Activated CD8-positive, alpha-beta T cell treated with anti-CD3 and anti-CD28 coated beads, Interleukin-2, amount 10 ng/mL, durations not matched to agents 7 days and 5 days (primary cell): Measurements from ENCODE around the gene RNF167. TPM values are rescaled to one million over a fixed set of nuclear protein-coding genes. Genes with fewer than 3 reads are reported as not detected.
A peak's percentile ranks its signal among the peaks of the same experiment; 100 is the strongest.

Source experiments
- ATAC-seq: fragments of 150-1000 bp; cut with Tn5 transposase; one replicate; pipeline ENCODE4 v1.10.0; 2021; ENCODE audit warnings: moderate library complexity
- CTCF ChIA-PET: fragments of 350-600 bp; sonication (Branson Sonifier 250); formaldehyde crosslinking; loops from one replicate; lab custom pipeline; 2021; ENCODE audit warnings: antibody characterized with exemption; lab: Charles Lee
- POLR2A ChIA-PET: fragments of 350-600 bp; sonication (Branson Sonifier 250); formaldehyde crosslinking; loops from one replicate; lab custom pipeline; 2021; ENCODE audit warnings: antibody characterized with exemption; lab: Charles Lee
- DNase-seq: peaks from one replicate; pipeline ENCODE4 v3.0.0-alpha.2; 2020
- H3K27ac Mint-ChIP-seq: one replicate; pipeline ENCODE4 v1.8.0; 2021; ENCODE audit warnings: mild to moderate bottlenecking, mixed read lengths
- H3K27me3 Mint-ChIP-seq: one replicate; pipeline ENCODE4 v1.8.0; 2021; ENCODE audit warnings: low read depth, mixed read lengths
- H3K36me3 Mint-ChIP-seq: one replicate; pipeline ENCODE4 v1.8.0; 2021; ENCODE audit warnings: low read depth, mixed read lengths
- H3K4me1 Mint-ChIP-seq: one replicate; pipeline ENCODE4 v1.8.0; 2021; ENCODE audit warnings: low read depth, mixed read lengths
- H3K4me3 Mint-ChIP-seq: one replicate; pipeline ENCODE4 v1.8.0; 2021; ENCODE audit warnings: mild to moderate bottlenecking, mixed read lengths
- H3K9me3 Mint-ChIP-seq: one replicate; pipeline ENCODE4 v1.8.0; 2022; ENCODE audit warnings: mixed read lengths; ENCODE audit not compliant: insufficient read depth
- total RNA-seq, 2 experiments: library from RNA; stranded (reverse); gene quantifications; one replicate each; pipeline ENCODE4 v1.2.3, GENCODE V29; 2021

The RNF167 gene
- 100 to 1,000 TPM; 239 to 245 TPM for total RNA-seq

GRCh38 chr17:4939796-4940554 is at the start of gene RNF167, which contains the start of gene SLC25A11:
RNF167 (plus strand) TSS chr17:4940268; CDS start chr17:4940910, 642 bp downstream.
SLC25A11 (minus strand) TSS chr17:4940046; CDS start chr17:4939910, 136 bp downstream.
- ChIA-PET POLR2A (interaction anchor here (0.5 to 5.8 kb wide), 19 partner anchors 10 to 230 kb away, joined by 3 to 101 read pairs (median 5); partner anchors contain the start of genes ARRB2, C17orf107, CAMTA2 and ENO3), CTCF (interaction anchor here (0.6 to 3.4 kb wide), 17 partner anchors 12 to 373 kb away, joined by 3 to 26 read pairs (median 4); partner anchors contain the start of genes CAMTA2, CHRNE, ENO3 and SPAG7)
- Mint-ChIP-seq H3K4me1 (peaks cover 66% of the 10 kb centered on the region), H3K27me3 (no peaks in the 10 kb centered on the region), H3K36me3 (peaks cover 84% of the 10 kb centered on the region), H3K4me3 (peak within 1 kb of the TSS; percentile 97), H3K27ac (peak within 1 kb of the TSS; percentile 88), H3K9me3 (no peaks in the 10 kb centered on the region)
- peak; percentile 99 for DNase-seq
- ATAC-seq = peak; percentile 83

- Mint-ChIP-seq H3K27me3 (no peaks in the 10 kb centered on the region), H3K36me3 (peaks cover 27% of the 10 kb centered on the region), H3K4me3 (no peak overlapping the region), H3K9me3 (no peaks in the 10 kb centered on the region), H3K4me1 (no peaks in the 10 kb centered on the region), H3K27ac (no peak overlapping the region)
- no peak for ATAC-seq
- POLR2A ChIA-PET = no interaction called here
- CTCF ChIA-PET = interaction anchor here (1.3 kb wide), 1 partner anchor 12 kb away, joined by 3 read pairs; no protein-coding TSS in a partner anchor
- no peak for DNase-seq
These were observed 48.4 kb upstream of the RNF167 start for GRCh38 chr17:4891411-4892410.

- no peaks in the 10 kb centered on the region for H3K4me1 Mint-ChIP-seq
- peaks cover 29% of the 10 kb centered on the region for H3K36me3 Mint-ChIP-seq
- ATAC-seq (no peak), DNase-seq (no peak)
- H3K9me3 Mint-ChIP-seq = no peaks in the 10 kb centered on the region
- ChIA-PET CTCF (no interaction called here), POLR2A (interaction anchor here (1.0 kb wide), 1 partner anchor 102 kb away, joined by 3 read pairs; no protein-coding TSS in a partner anchor)
- no peaks in the 10 kb centered on the region for H3K27me3 Mint-ChIP-seq
- H3K27ac Mint-ChIP-seq = no peak overlapping the region
- no peak overlapping the region for H3K4me3 Mint-ChIP-seq
These were observed 47.4 kb upstream of the RNF167 start for GRCh38 chr17:4892499-4893221.

- Mint-ChIP-seq H3K36me3 (peaks cover 29% of the 10 kb centered on the region), H3K4me3 (no peak overlapping the region), H3K4me1 (no peaks in the 10 kb centered on the region), H3K9me3 (no peaks in the 10 kb centered on the region), H3K27me3 (no peaks in the 10 kb centered on the region), H3K27ac (no peak overlapping the region)
- ChIA-PET POLR2A (interaction anchor here (1.0 kb wide), 1 partner anchor 103 kb away, joined by 3 read pairs; no protein-coding TSS in a partner anchor), CTCF (no interaction called here)
- ATAC-seq (no peak), DNase-seq (no peak)
These were observed 46.8 kb upstream of the RNF167 start for GRCh38 chr17:4893272-4893671.

- H3K27ac Mint-ChIP-seq = no peak overlapping the region
- no peaks in the 10 kb centered on the region for H3K27me3 Mint-ChIP-seq
- H3K36me3 Mint-ChIP-seq = peaks cover 28% of the 10 kb centered on the region
- ChIA-PET CTCF (interaction anchor here (1.0 kb wide), 1 partner anchor 9 kb away, joined by 4 read pairs; the partner anchor contains the start of gene CHRNE), POLR2A (no interaction called here)
- DNase-seq (no peak), ATAC-seq (no peak)
- H3K4me1 Mint-ChIP-seq = peaks cover 3% of the 10 kb centered on the region
- no peak overlapping the region for H3K4me3 Mint-ChIP-seq
- no peaks in the 10 kb centered on the region for H3K9me3 Mint-ChIP-seq
These were observed 46.1 kb upstream of the RNF167 start for GRCh38 chr17:4893721-4894560.

- ChIA-PET CTCF (interaction anchor here (1.0 kb wide), 1 partner anchor 8 kb away, joined by 4 read pairs; the partner anchor contains the start of gene CHRNE), POLR2A (no interaction called here)
- H3K27me3 Mint-ChIP-seq = peaks cover 2% of the 10 kb centered on the region
- no peak overlapping the region for H3K27ac Mint-ChIP-seq
- no peak for DNase-seq
- H3K9me3 Mint-ChIP-seq = no peaks in the 10 kb centered on the region
- ATAC-seq = no peak
- peaks cover 11% of the 10 kb centered on the region for H3K4me1 Mint-ChIP-seq
- H3K36me3 Mint-ChIP-seq = peaks cover 26% of the 10 kb centered on the region
- no peak overlapping the region for H3K4me3 Mint-ChIP-seq
These were observed 44.9 kb upstream of the RNF167 start for GRCh38 chr17:4895121-4895520.

- DNase-seq (no peak), ATAC-seq (no peak)
- POLR2A ChIA-PET = no interaction called here
- no peak overlapping the region for H3K27ac Mint-ChIP-seq
- CTCF ChIA-PET = no interaction called here
- no peak overlapping the region for H3K4me3 Mint-ChIP-seq
- H3K9me3 Mint-ChIP-seq = no peaks in the 10 kb centered on the region
- peaks cover 14% of the 10 kb centered on the region for H3K4me1 Mint-ChIP-seq
- peaks cover 24% of the 10 kb centered on the region for H3K36me3 Mint-ChIP-seq
- peaks cover 4% of the 10 kb centered on the region for H3K27me3 Mint-ChIP-seq
These were observed 44.3 kb upstream of the RNF167 start for GRCh38 chr17:4895657-4896331.

GRCh38 chr17:4896332-4897197 is 43.5 kb upstream of the RNF167 start:
- ChIA-PET POLR2A (no interaction called here), CTCF (no interaction called here)
- Mint-ChIP-seq H3K4me3 (no peak overlapping the region), H3K27me3 (peaks cover 7% of the 10 kb centered on the region), H3K27ac (no peak overlapping the region), H3K4me1 (peaks cover 22% of the 10 kb centered on the region), H3K9me3 (no peaks in the 10 kb centered on the region), H3K36me3 (peaks cover 19% of the 10 kb centered on the region)
- ATAC-seq (no peak), DNase-seq (no peak)

GRCh38 chr17:4897198-4897687 is 42.8 kb upstream of the RNF167 start:
- CTCF ChIA-PET = no interaction called here
- H3K27ac Mint-ChIP-seq = no peak overlapping the region
- H3K4me3 Mint-ChIP-seq = no peak overlapping the region
- peaks cover 7% of the 10 kb centered on the region for H3K27me3 Mint-ChIP-seq
- H3K36me3 Mint-ChIP-seq = peaks cover 17% of the 10 kb centered on the region
- ATAC-seq (no peak), DNase-seq (no peak)
- H3K4me1 Mint-ChIP-seq = peaks cover 23% of the 10 kb centered on the region
- POLR2A ChIA-PET = no interaction called here
- H3K9me3 Mint-ChIP-seq = no peaks in the 10 kb centered on the region
